ENCODE data around the gene CEP95.

DNA sequence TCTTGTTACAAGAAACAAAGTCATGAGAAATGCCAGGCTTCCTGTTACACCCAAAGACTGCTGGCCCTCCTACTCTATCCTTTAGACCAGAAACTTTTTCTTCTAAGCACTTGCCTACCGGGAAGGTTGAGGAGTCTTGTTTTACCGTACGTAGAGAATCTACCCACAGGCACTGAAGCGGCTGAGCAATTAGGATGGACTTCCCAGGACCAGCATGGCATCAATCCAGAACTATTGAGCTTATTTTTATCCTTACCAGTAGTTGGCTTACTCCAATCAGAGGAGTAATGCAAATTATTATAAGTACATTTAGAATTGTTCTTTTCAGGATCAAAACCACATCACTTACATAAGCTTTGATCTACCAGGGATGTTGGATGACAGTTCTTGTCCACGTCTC is 25.6 kb downstream of the CEP95 start:
- TF ChIP-seq, protein P1, sequence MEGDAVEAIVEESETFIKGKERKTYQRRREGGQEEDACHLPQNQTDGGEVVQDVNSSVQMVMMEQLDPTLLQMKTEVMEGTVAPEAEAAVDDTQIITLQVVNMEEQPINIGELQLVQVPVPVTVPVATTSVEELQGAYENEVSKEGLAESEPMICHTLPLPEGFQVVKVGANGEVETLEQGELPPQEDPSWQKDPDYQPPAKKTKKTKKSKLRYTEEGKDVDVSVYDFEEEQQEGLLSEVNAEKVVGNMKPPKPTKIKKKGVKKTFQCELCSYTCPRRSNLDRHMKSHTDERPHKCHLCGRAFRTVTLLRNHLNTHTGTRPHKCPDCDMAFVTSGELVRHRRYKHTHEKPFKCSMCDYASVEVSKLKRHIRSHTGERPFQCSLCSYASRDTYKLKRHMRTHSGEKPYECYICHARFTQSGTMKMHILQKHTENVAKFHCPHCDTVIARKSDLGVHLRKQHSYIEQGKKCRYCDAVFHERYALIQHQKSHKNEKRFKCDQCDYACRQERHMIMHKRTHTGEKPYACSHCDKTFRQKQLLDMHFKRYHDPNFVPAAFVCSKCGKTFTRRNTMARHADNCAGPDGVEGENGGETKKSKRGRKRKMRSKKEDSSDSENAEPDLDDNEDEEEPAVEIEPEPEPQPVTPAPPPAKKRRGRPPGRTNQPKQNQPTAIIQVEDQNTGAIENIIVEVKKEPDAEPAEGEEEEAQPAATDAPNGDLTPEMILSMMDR (IDR thresholded peaks at IDR 0.05) = no peak
- no peak for TF ChIP-seq POLR2A (IDR thresholded peaks at IDR 0.05)
- no peak for TF ChIP-seq EP300 (IDR thresholded peaks at IDR 0.05)

Measured in ovary (tissue), 3 donors.